H9 (cell line): ENCODE results near the gene RNF145. TPM values are rescaled to one million over a fixed set of nuclear protein-coding genes. Genes with fewer than 3 reads are reported as not detected.

Experiments
- DNase-seq: peaks from one replicate; pipeline ENCODE4 v3.0.0-alpha.2; 2017
- H2AFZ ChIP-seq: one replicate; pipeline ENCODE4 v1.6.1; 2013; ENCODE audit warnings: mild to moderate bottlenecking, low read length, control low read depth, moderate library complexity
- H2AK5ac ChIP-seq: 2 replicates; pipeline ENCODE4 v1.6.1; 2013; ENCODE audit warnings: low read length, control low read depth, mixed read lengths; ENCODE audit not compliant: insufficient read length
- H2BK120ac ChIP-seq: one replicate; pipeline ENCODE4 v1.6.1; 2013; ENCODE audit warnings: low read depth, mild to moderate bottlenecking, low read length, control low read depth, inconsistent platforms; ENCODE audit not compliant: poor library complexity, severe bottlenecking
- H2BK12ac ChIP-seq: 2 replicates; pipeline ENCODE4 v1.6.1; 2013; ENCODE audit warnings: low read length, control low read depth, mixed read lengths, low read depth; ENCODE audit not compliant: insufficient read length
- H2BK15ac ChIP-seq: 2 replicates; pipeline ENCODE4 v1.6.1; 2013; ENCODE audit warnings: low read depth, low read length, control low read depth
- H2BK20ac ChIP-seq: one replicate; pipeline ENCODE4 v1.6.1; 2013; ENCODE audit warnings: low read depth, mild to moderate bottlenecking, low read length, control low read depth, inconsistent platforms; ENCODE audit not compliant: poor library complexity, severe bottlenecking
- H2BK5ac ChIP-seq: 2 replicates; pipeline ENCODE4 v1.6.1; 2013; ENCODE audit warnings: low read length, control low read depth, mixed read lengths; ENCODE audit not compliant: insufficient read length
- H3K14ac ChIP-seq: 2 replicates; pipeline ENCODE4 v1.6.1; 2013; ENCODE audit warnings: low read length, control low read depth; ENCODE audit not compliant: insufficient read depth
- H3K18ac ChIP-seq: 2 replicates; pipeline ENCODE4 v1.6.1; 2013; ENCODE audit warnings: low read depth, mild to moderate bottlenecking, mixed read lengths, low read length, control low read depth; ENCODE audit not compliant: insufficient read length
- H3K23ac ChIP-seq: 2 replicates; pipeline ENCODE4 v1.6.1; 2013; ENCODE audit warnings: low read length, control low read depth, mixed read lengths, low read depth; ENCODE audit not compliant: insufficient read length
- H3K23me2 ChIP-seq: 2 replicates; pipeline ENCODE4 v1.6.1; 2013; ENCODE audit warnings: low read depth, mild to moderate bottlenecking, mixed read lengths, low read length, control low read depth; ENCODE audit not compliant: insufficient read length, poor library complexity, severe bottlenecking
- H3K27ac ChIP-seq: 2 replicates; pipeline ENCODE4 v1.5.1; 2013; ENCODE audit warnings: low read length, control low read depth, mixed read lengths, low read depth; ENCODE audit not compliant: insufficient read length
- H3K27me3 ChIP-seq: 2 replicates; pipeline ENCODE4 v1.6.1; 2013; ENCODE audit warnings: low read length, control low read depth, inconsistent platforms; ENCODE audit not compliant: insufficient read depth
- H3K4ac ChIP-seq: 2 replicates; pipeline ENCODE4 v1.6.1; 2013; ENCODE audit warnings: low read depth, mild to moderate bottlenecking, control low read depth, inconsistent platforms, low read length, moderate library complexity
- H3K4me1 ChIP-seq: 2 replicates; pipeline ENCODE4 v1.6.1; 2013; ENCODE audit warnings: low read length, control low read depth, inconsistent platforms; ENCODE audit not compliant: insufficient read depth
- H3K4me2 ChIP-seq: 2 replicates; pipeline ENCODE4 v1.6.1; 2013; ENCODE audit warnings: low read length, control low read depth, mixed read lengths; ENCODE audit not compliant: insufficient read length, insufficient read depth
- H3K56ac ChIP-seq: 2 replicates; pipeline ENCODE4 v1.6.1; 2013; ENCODE audit warnings: low read depth, mild to moderate bottlenecking, mixed read lengths, low read length, control low read depth; ENCODE audit not compliant: insufficient read length
- H3K79me1 ChIP-seq: 2 replicates; pipeline ENCODE4 v1.6.1; 2013; ENCODE audit warnings: low read depth, mild to moderate bottlenecking, moderate library complexity, low read length, control low read depth, inconsistent platforms; ENCODE audit not compliant: insufficient read depth, poor library complexity, severe bottlenecking
- H3K79me2 ChIP-seq: 2 replicates; pipeline ENCODE4 v1.6.1; 2013; ENCODE audit warnings: low read length, control low read depth, inconsistent platforms; ENCODE audit not compliant: insufficient read depth
- H3K9ac ChIP-seq: 2 replicates; pipeline ENCODE4 v1.6.1; 2013; ENCODE audit warnings: low read length, control low read depth, mixed read lengths; ENCODE audit not compliant: insufficient read length; ENCODE audit errors: extremely low read depth
- H3K9me3 ChIP-seq: one replicate; pipeline ENCODE4 v1.6.1; 2013; ENCODE audit warnings: low read depth, low read length, inconsistent platforms; ENCODE audit not compliant: control insufficient read depth
- H3T11ph ChIP-seq: one replicate; pipeline ENCODE4 v1.6.1; 2013; ENCODE audit warnings: mild to moderate bottlenecking, low read length, control low read depth, inconsistent platforms
- H4K20me1 ChIP-seq: one replicate; pipeline ENCODE4 v1.6.1; 2013; ENCODE audit not compliant: control insufficient read depth, insufficient read length, insufficient read depth
- H4K5ac ChIP-seq: 2 replicates; pipeline ENCODE4 v1.6.1; 2013; ENCODE audit warnings: low read depth, mild to moderate bottlenecking, mixed read lengths, low read length, control low read depth; ENCODE audit not compliant: insufficient read length
- H4K8ac ChIP-seq: replicated peaks from 2 replicates; pipeline ENCODE4 v1.6.1; 2013; ENCODE audit warnings: low read length, control low read depth, mixed read lengths, low read depth; ENCODE audit not compliant: insufficient read length
- H4K91ac ChIP-seq: 2 replicates; pipeline ENCODE4 v1.6.1; 2013; ENCODE audit warnings: low read depth, mild to moderate bottlenecking, moderate library complexity, mixed read lengths, low read length, control low read depth; ENCODE audit not compliant: insufficient read length
- H3K27ac Mint-ChIP-seq, 3 experiments: 2 replicates in 2 of 3; 3 replicates in 1 of 3; pipeline ENCODE4 v1.8.0; 2020 to 2021; ENCODE audit warnings: mixed read lengths in 3 of 3, mild to moderate bottlenecking in 1 of 3, moderate library complexity in 1 of 3
- H3K27me3 Mint-ChIP-seq: 2 replicates; pipeline ENCODE4 v1.8.0; 2021; ENCODE audit warnings: low read depth, mild to moderate bottlenecking, moderate library complexity, mixed read lengths
- H3K36me3 Mint-ChIP-seq, 3 experiments: 2 replicates in 2 of 3; 3 replicates in 1 of 3; pipeline ENCODE4 v1.8.0; 2020 to 2021; ENCODE audit warnings: low read depth in 3 of 3, mixed read lengths in 3 of 3; ENCODE audit not compliant: insufficient read depth in 1 of 3
- H3K4me1 Mint-ChIP-seq, 2 experiments: 2 replicates each; pipeline ENCODE4 v1.8.0; 2020; ENCODE audit warnings: mixed read lengths in 2 of 2
- H3K4me3 Mint-ChIP-seq, 2 experiments: 2 replicates in 1 of 2; 3 replicates in 1 of 2; pipeline ENCODE4 v1.8.0; 2020 to 2021; ENCODE audit warnings: mild to moderate bottlenecking in 2 of 2, mixed read lengths in 2 of 2, moderate library complexity in 1 of 2
- H3K9me3 Mint-ChIP-seq, 2 experiments: 2 replicates in 1 of 2; 3 replicates in 1 of 2; pipeline ENCODE4 v1.8.0; 2020; ENCODE audit warnings: mild to moderate bottlenecking in 2 of 2, mixed read lengths in 2 of 2, moderate library complexity in 1 of 2
- CTCF ChIP-seq: fragments of 200-600 bp; sonication (generic); conservative IDR thresholded peaks from 3 replicates; pipeline ENCODE4 v1.8.0; 2021; ENCODE audit warnings: antibody characterized with exemption, mild to moderate bottlenecking
- total RNA-seq: library from RNA; stranded (reverse); gene quantifications from 2 replicates; pipeline ENCODE4 v1.2.1, GENCODE V29; 2021

The RNF145 gene
- total RNA-seq, 1 experiment from 2014 or later: 59.1 TPM

GRCh38 chr5:159243385-159243784 is 34.0 kb upstream of the RNF145 start:
- H3K56ac ChIP-seq: no peak overlapping the region
- no peak overlapping the region for H2BK5ac ChIP-seq
- H4K5ac ChIP-seq: no peak overlapping the region
- H2BK12ac ChIP-seq: no peak overlapping the region
- no peak overlapping the region for H3K14ac ChIP-seq
- no peak overlapping the region for H4K8ac ChIP-seq
- no peak overlapping the region for H3K27ac ChIP-seq
- H4K91ac ChIP-seq: no peak overlapping the region
- H3K18ac ChIP-seq: no peak overlapping the region
- H3K4ac ChIP-seq: no peak overlapping the region
- H3K4me2 ChIP-seq: no peak overlapping the region
- no peak overlapping the region for H2AK5ac ChIP-seq
- no peak overlapping the region for H3K9ac ChIP-seq
- H2BK15ac ChIP-seq: no peak overlapping the region
- Mint-ChIP-seq H3K4me3 (no peak overlapping the region), H3K9me3 (no peaks in the 10 kb centered on the region), H3K27me3 (peaks cover 32% of the 10 kb centered on the region), H3K36me3 (no peaks in the 10 kb centered on the region), H3K4me1 (no peaks in the 10 kb centered on the region), H3K27ac (no peak overlapping the region)
- H2BK120ac ChIP-seq: no peak overlapping the region
- no peak for TF ChIP-seq CTCF
- H3K79me2 ChIP-seq: no peaks in the 10 kb centered on the region
- no peak overlapping the region for H2AFZ ChIP-seq
- H4K20me1 ChIP-seq: no peaks in the 10 kb centered on the region
- H3K23me2 ChIP-seq: no peaks in the 10 kb centered on the region
- H2BK20ac ChIP-seq: no peak overlapping the region
- no peak for DNase-seq
- no peaks in the 10 kb centered on the region for H3K9me3 ChIP-seq
- no peaks in the 10 kb centered on the region for H3K27me3 ChIP-seq
- H3K4me1 ChIP-seq: no peaks in the 10 kb centered on the region
- no peaks in the 10 kb centered on the region for H3K79me1 ChIP-seq
- H3K23ac ChIP-seq: no peak overlapping the region
- no peak overlapping the region for H3T11ph ChIP-seq
